HepG2 (cell line): ENCODE data around the gene RHBDD3. TPM values are rescaled to one million over a fixed set of nuclear protein-coding genes. Genes with fewer than 3 reads are reported as not detected.

Source experiments
- AKAP8 ChIP-seq: sonication (generic); formaldehyde crosslinking; IDR thresholded peaks from 2 replicates; pipeline ENCODE4 v1.5.1; 2020; ENCODE audit warnings: mild to moderate bottlenecking, missing genetic modification reagents
- ETS1 ChIP-seq: sonication (generic); formaldehyde crosslinking; IDR thresholded peaks from 2 replicates; pipeline ENCODE4 v1.4.0; 2020; ENCODE audit warnings: missing genetic modification reagents
- FOSL2 ChIP-seq: sonication (generic); formaldehyde crosslinking; IDR thresholded peaks from 2 replicates; pipeline ENCODE4 v1.4.0; 2020; ENCODE audit warnings: missing genetic modification reagents
- GRHL1 ChIP-seq: sonication (generic); formaldehyde crosslinking; conservative IDR thresholded peaks from 2 replicates; pipeline ENCODE4 v1.8.0; 2022; ENCODE audit warnings: missing genetic modification reagents
- HDAC2 ChIP-seq: sonication (generic); formaldehyde crosslinking; IDR thresholded peaks from 2 replicates; pipeline ENCODE4 v1.4.0; 2020; ENCODE audit warnings: missing genetic modification reagents
- HIVEP1 ChIP-seq: sonication (generic); formaldehyde crosslinking; IDR thresholded peaks from 2 replicates; pipeline ENCODE4 v1.4.0; 2020; ENCODE audit warnings: mild to moderate bottlenecking, missing genetic modification reagents
- MLLT10 ChIP-seq: sonication (generic); formaldehyde crosslinking; IDR thresholded peaks from 2 replicates; pipeline ENCODE4 v1.4.0; 2020; ENCODE audit warnings: missing genetic modification reagents
- SRY ChIP-seq: sonication (generic); formaldehyde crosslinking; IDR thresholded peaks from 2 replicates; pipeline ENCODE4 v1.8.0; 2022; ENCODE audit warnings: mild to moderate bottlenecking, missing genetic modification reagents
- TCF7L2 ChIP-seq: IDR thresholded peaks from 2 replicates; pipeline ENCODE4 v1.6.1; 2011; ENCODE audit warnings: mild to moderate bottlenecking, low read depth, low read length, moderate library complexity
- ZBTB40 ChIP-seq, 2 experiments: fragments of 450-650 bp in 1 of 2; sonication (generic) in 1 of 2; formaldehyde crosslinking in 1 of 2; IDR thresholded peaks; 2 replicates each; pipeline versions ENCODE4 v1.6.1 to v1.8.0; 2016 to 2022; ENCODE audit warnings: antibody characterized with exemption in 1 of 2, mild to moderate bottlenecking in 1 of 2, missing genetic modification reagents in 1 of 2
- ZNF280D ChIP-seq: sonication (generic); formaldehyde crosslinking; IDR thresholded peaks from 2 replicates; pipeline ENCODE4 v1.5.1; 2020; ENCODE audit warnings: mild to moderate bottlenecking, missing genetic modification reagents
- ZNF577 ChIP-seq: sonication (generic); formaldehyde crosslinking; IDR thresholded peaks from 2 replicates; pipeline ENCODE4 v1.4.0; 2020; ENCODE audit warnings: mild to moderate bottlenecking, low read depth, missing genetic modification reagents, borderline replicate concordance
- ZNF589 ChIP-seq: sonication (generic); formaldehyde crosslinking; conservative IDR thresholded peaks from 2 replicates; pipeline ENCODE4 v1.8.0; 2022; ENCODE audit warnings: mild to moderate bottlenecking, moderate library complexity, missing genetic modification reagents
- ZNF720 ChIP-seq: sonication (generic); formaldehyde crosslinking; IDR thresholded peaks from 2 replicates; pipeline ENCODE4 v1.4.0; 2020; ENCODE audit warnings: missing genetic modification reagents
- polyA plus RNA-seq, 8 experiments: library from polyadenylated mRNA; depleted of rRNA in 3 of 8; stranded (reverse) in 7 of 8; unstranded in 1 of 8; fragments of >200 nt; fragmentation: Illumina TruSeq in 4 of 8; extraction: Trizol in 4 of 8; gene quantifications; 2 replicates each; pipeline versions ENCODE4 v1.2.1 to v1.2.3, GENCODE V29; 2011 to 2016; ENCODE audit warnings: low read depth in 4 of 8, missing spikeins in 1 of 8, mixed read lengths in 1 of 8; ENCODE audit not compliant: insufficient read depth in 1 of 8
- total RNA-seq, 5 experiments: library from RNA; depleted of rRNA; stranded (reverse); fragments of >200 nt; fragmentation: Illumina TruSeq; extraction: Trizol; gene quantifications; 2 replicates each; pipeline ENCODE4 v1.2.3, GENCODE V29; 2016; ENCODE audit warnings: low read depth in 1 of 5

RHBDD3 gene
- total and polyA plus RNA-seq, 2 of the 13 experiments (the other 11 are each of a cell fraction or from before 2014, with no cell fraction given) = 12.1 to 26.7 TPM

GRCh38 chr22:29306175-29306834 is 38.5 kb upstream of the RHBDD3 start, which contains the start of gene GAS2L1 (continued):
- TF ChIP-seq ZNF577 (CRISPR knock-in tag) = no peak
- 0 out of 2 replicates have a peak, but pooled peaks have one; percentile 38 for TF ChIP-seq HIVEP1 (CRISPR knock-in tag)
- no peak for TF ChIP-seq ZNF720 (CRISPR knock-in tag)
- TF ChIP-seq MLLT10 = no peak
- TF ChIP-seq GRHL1 (CRISPR knock-in tag) = no peak
- TF ChIP-seq AKAP8 = no peak
- TF ChIP-seq HDAC2 (CRISPR knock-in tag) = peak; percentile 23; the same call in 1 of the 2 replicates
- TF ChIP-seq FOSL2 = no peak
- no peak for TF ChIP-seq TCF7L2
- no peak for TF ChIP-seq ZBTB40 (IDR thresholded peaks at IDR 0.05)
- no peak for TF ChIP-seq ZBTB40 (CRISPR knock-in tag; IDR thresholded peaks at IDR 0.05)
- TF ChIP-seq ZNF280D (CRISPR knock-in tag) = no peak; the same call in 1 of the 2 replicates
- TF ChIP-seq SRY = no peak
- TF ChIP-seq ZNF589 (CRISPR knock-in tag) = no peak
- no peak for TF ChIP-seq ETS1 (CRISPR knock-in tag)
